ENCODE data around the gene VASP.
A peak's percentile ranks its signal among the peaks of the same experiment; 100 is the strongest.

VASP gene

DNA sequence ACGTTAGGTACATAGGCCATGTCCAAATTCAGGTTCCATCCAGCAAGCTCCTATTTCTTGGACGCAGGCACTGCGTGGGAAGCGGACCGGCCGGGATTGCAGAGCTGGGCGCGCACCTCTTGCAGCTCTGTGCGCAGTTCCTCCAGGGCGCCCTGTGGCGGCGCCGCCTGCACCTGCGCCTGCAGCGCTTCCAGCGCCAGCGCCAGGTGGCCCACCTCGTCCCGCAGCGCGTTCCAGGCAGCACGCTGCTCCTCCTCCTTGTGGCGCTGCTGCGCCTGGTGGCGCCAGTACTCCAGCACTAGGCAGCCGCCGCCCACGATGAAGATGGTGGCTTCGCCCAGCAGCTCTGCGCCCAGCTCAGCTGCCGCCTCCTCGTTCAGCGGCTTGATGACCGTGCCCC lies 46.2 kb downstream of the VASP start:
- H3K4me3 ChIP-seq (ENCODE audit: control insufficient read depth, low read depth, low read length) = no peak overlapping the region
- DNase-seq (ENCODE audit: low read depth) = no peak
- TF ChIP-seq, protein P1, sequence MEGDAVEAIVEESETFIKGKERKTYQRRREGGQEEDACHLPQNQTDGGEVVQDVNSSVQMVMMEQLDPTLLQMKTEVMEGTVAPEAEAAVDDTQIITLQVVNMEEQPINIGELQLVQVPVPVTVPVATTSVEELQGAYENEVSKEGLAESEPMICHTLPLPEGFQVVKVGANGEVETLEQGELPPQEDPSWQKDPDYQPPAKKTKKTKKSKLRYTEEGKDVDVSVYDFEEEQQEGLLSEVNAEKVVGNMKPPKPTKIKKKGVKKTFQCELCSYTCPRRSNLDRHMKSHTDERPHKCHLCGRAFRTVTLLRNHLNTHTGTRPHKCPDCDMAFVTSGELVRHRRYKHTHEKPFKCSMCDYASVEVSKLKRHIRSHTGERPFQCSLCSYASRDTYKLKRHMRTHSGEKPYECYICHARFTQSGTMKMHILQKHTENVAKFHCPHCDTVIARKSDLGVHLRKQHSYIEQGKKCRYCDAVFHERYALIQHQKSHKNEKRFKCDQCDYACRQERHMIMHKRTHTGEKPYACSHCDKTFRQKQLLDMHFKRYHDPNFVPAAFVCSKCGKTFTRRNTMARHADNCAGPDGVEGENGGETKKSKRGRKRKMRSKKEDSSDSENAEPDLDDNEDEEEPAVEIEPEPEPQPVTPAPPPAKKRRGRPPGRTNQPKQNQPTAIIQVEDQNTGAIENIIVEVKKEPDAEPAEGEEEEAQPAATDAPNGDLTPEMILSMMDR (conservative IDR thresholded peaks at IDR 0.05; ENCODE audit: control insufficient read depth, insufficient read depth, low read depth, low read length) = no peak

DNA sequence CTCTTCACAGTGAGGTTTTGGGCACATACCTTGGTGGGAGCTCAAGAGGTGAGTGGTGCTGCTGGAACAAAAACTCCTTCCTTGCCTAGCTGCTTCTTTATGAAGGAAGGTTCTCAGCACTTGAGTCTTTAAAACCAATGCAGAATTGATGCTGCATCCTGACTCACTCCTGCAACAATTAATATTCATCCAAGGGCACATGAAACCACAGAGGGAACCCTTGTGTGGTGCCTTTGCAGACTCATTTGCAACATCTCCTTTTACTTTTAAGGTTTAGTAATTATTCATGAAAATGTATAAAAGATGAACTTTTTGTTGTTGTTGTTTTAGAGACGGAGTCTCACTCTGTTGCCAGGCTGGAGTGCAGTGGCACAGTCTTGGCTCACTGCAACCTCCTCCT lies 47.2 kb downstream of the VASP start:
- no peak for DNase-seq (ENCODE audit: low read depth)
- TF ChIP-seq, protein P1 (conservative IDR thresholded peaks at IDR 0.05; ENCODE audit: control insufficient read depth, insufficient read depth, low read depth, low read length) = no peak
- H3K4me3 ChIP-seq (ENCODE audit: control insufficient read depth, low read depth, low read length) = no peak overlapping the region

DNA sequence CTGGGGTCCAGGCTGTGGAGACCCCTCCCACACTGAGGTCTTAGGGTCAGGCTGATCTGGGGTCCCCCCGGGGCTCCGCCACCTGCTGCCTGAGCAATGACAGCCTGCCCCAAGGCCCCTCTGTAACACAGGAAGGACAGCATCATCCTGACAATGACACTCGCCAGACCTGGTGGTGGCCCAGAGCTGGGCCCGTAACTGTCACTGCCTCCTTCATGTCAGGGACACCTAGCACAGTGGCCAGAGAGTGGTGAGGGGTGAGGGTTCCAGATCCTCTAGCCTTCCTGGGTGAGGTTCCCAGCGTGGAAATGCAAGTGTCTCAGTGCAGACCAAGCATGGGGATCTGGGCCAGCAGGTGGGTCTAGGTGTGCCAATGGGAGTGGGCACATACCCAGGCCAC lies 49.6 kb downstream of the VASP start:
- no peak overlapping the region for H3K4me3 ChIP-seq (ENCODE audit: control insufficient read depth, low read depth, low read length)
- TF ChIP-seq, protein P1 (conservative IDR thresholded peaks at IDR 0.05; ENCODE audit: control insufficient read depth, insufficient read depth, low read depth, low read length) = no peak
- DNase-seq (ENCODE audit: low read depth) = no peak

DNA sequence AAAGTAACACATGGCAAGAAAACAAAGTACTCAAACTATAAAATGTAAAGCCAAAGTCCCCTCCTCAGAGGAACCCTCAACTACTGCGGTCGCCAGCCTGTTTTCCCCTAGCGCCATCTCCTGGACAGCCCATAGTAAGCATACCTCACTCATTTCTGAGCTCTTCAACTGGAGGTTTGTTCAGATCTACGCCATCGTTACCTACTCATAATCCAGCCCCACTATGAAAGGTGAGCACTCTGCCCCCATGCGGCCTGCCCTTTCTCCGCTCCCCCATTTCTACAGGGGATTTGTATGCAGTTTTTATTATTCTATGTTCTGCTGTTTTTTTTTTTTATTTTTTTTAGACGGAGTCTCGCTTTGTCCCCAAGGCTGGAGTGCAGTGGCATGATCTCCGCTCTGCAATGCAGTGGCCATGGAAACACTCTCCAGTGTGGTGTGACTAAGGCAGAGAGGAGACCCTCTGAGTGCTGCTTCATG lies 51.2 kb downstream of the VASP start:
- DNase-seq (ENCODE audit: low read depth) = peak; percentile 36
- no peak overlapping the region for H3K4me3 ChIP-seq (ENCODE audit: control insufficient read depth, low read depth, low read length)
- TF ChIP-seq, protein P1 (conservative IDR thresholded peaks at IDR 0.05; ENCODE audit: control insufficient read depth, insufficient read depth, low read depth, low read length) = peak; percentile 73

DNA sequence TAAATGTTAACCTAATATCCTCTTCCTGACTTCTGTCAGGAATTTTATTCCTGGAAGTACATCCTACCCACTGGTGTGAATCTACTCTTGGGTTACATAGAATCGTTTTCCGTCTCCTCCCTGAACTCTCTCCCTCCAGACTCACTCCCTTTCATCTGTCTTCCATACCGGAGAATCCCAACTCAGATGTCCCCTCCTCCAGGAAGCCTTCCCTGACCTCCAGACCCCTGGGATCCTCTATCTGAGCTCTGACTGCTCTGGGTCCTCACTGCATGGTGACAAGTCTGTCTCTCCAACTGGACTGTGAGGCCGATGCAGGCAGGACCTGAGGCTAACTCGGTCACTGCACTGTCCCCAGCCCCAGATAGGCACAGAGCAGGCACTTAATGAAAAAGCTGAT lies 52.8 kb downstream of the VASP start:
- TF ChIP-seq, protein P1 (conservative IDR thresholded peaks at IDR 0.05; ENCODE audit: control insufficient read depth, insufficient read depth, low read depth, low read length) = no peak
- no peak overlapping the region for H3K4me3 ChIP-seq (ENCODE audit: control insufficient read depth, low read depth, low read length)
- DNase-seq (ENCODE audit: low read depth) = no peak

DNA sequence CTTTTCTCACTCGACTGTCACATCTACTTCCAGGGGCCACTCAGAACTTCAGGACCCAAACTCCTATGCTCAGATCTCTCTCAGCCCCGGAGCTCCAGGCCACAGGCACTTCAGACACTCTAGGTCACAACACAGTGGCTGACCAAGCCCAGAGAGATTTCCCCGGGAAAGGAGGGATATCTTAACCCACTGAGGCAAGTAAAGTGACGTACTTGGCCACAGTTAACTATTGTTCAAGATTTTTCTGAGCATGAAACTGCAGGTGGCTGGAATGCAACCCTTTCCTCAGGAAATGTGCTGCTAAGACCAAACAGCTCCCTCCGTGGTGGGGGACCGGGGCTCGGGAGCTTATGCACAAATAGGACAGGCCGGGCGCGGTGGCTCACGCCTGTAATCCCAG lies 53.4 kb downstream of the VASP start:
- TF ChIP-seq, protein P1 (conservative IDR thresholded peaks at IDR 0.05; ENCODE audit: control insufficient read depth, insufficient read depth, low read depth, low read length) = no peak

More for the DNA sequence above, 53.4 kb downstream of the VASP start:
- H3K4me3 ChIP-seq (ENCODE audit: control insufficient read depth, low read depth, low read length) = no peak overlapping the region
- DNase-seq (ENCODE audit: low read depth) = no peak
